Natural killer cell treated with Interleukin-12 subunit alpha and Interleukin-12 subunit beta and Interleukin-15 and Interleukin-18, amount 100 ng/mL, for 72 hours (primary cell): ENCODE data around the gene CDK15. TPM values are rescaled to one million over a fixed set of nuclear protein-coding genes. Genes with fewer than 3 reads are reported as not detected.
A peak's percentile ranks its signal among the peaks of the same experiment; 100 is the strongest.

Experiments used
- ATAC-seq, 2 donors: fragments of 150-1000 bp; cut with Tn5 transposase in 1 of 2; sonication (Bioruptor Pico), chemical (Tn5 transposase) in 1 of 2; 2 replicates each; pipeline ENCODE4 v1.10.0; 2021
- DNase-seq: peaks from one replicate; pipeline ENCODE4 v3.0.0; 2022; ENCODE audit warnings: low spot score
- H3K27ac Mint-ChIP-seq, 2 donors: 1 replicate in 1 of 2; 2 replicates in 1 of 2; pipeline ENCODE4 v1.8.0; 2022; ENCODE audit warnings: mixed read lengths in 2 of 2, mild to moderate bottlenecking in 1 of 2, moderate library complexity in 1 of 2
- H3K27me3 Mint-ChIP-seq, 2 donors: 1 replicate in 1 of 2; 2 replicates in 1 of 2; pipeline ENCODE4 v1.8.0; 2022; ENCODE audit warnings: mixed read lengths in 2 of 2
- H3K36me3 Mint-ChIP-seq: one replicate; pipeline ENCODE4 v1.8.0; 2022; ENCODE audit warnings: mixed read lengths
- H3K4me1 Mint-ChIP-seq, 2 donors: 1 replicate in 1 of 2; 2 replicates in 1 of 2; pipeline ENCODE4 v1.8.0; 2022; ENCODE audit warnings: low read depth in 2 of 2, mixed read lengths in 2 of 2, mild to moderate bottlenecking in 1 of 2
- H3K4me3 Mint-ChIP-seq: one replicate; pipeline ENCODE4 v1.8.0; 2022; ENCODE audit warnings: mixed read lengths
- H3K9me3 Mint-ChIP-seq: 2 replicates; pipeline ENCODE4 v1.8.0; 2022; ENCODE audit warnings: mixed read lengths
- total RNA-seq, 2 donors: library from RNA; stranded (reverse); gene quantifications; one replicate each; pipeline ENCODE4 v1.2.3, GENCODE V29; 2022

The CDK15 gene
- total RNA-seq, 2 donors from 2014 or later: not detected

DNA sequence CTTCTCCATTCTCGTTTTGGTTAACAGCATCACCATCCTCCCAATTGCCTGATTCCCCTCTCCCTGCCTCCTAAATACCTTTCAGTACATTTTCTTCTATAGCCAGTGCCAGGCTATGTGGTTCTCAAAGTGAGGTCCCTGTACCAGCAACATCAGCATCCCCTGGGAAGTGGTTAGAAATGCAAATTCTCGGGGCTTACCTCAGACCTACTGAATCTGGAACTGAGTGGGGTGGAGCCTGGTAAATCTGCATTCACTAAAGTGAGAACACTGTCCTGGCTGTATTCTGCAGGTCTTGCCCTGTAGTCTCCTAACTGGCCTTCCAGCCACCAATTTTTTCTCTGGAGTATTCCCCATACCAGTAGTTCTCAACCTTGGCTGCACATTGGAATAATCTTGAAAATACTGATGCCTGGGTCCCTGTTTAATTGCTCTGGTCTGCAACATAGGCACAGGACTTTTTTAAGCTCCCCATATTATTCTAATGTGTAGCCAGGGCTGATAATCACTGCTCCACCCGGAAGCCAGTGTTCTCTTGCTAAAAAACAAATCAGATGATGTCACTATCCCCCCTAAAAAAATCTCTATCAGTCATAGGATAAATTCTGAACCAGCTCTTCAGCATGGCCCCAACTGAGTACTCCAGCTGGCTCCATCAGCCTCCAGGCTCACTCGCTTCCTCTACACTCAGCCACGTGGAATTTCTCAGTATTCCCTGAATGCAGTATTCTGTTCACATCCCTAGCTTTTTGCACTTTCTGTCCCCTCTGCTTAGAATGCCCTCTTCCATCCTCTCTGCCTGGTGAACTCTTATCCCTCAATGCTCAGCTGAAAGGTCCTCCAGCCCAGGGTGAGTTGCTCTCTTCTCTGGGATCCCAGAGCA is 98.4 kb downstream of the CDK15 start:
- peak in 1 of 2 donors; percentile 60 for ATAC-seq
- no peaks in the 10 kb centered on the region for H3K9me3 Mint-ChIP-seq
- DNase-seq: no peak
- peaks cover 3 to 17% of the 10 kb centered on the region in 2 donors for H3K4me1 Mint-ChIP-seq
- no peaks in the 10 kb centered on the region for H3K36me3 Mint-ChIP-seq
- no peak overlapping the region for H3K27ac Mint-ChIP-seq
- peaks cover 18 to 23% of the 10 kb centered on the region in 2 donors for H3K27me3 Mint-ChIP-seq
- H3K4me3 Mint-ChIP-seq: no peak overlapping the region

DNA sequence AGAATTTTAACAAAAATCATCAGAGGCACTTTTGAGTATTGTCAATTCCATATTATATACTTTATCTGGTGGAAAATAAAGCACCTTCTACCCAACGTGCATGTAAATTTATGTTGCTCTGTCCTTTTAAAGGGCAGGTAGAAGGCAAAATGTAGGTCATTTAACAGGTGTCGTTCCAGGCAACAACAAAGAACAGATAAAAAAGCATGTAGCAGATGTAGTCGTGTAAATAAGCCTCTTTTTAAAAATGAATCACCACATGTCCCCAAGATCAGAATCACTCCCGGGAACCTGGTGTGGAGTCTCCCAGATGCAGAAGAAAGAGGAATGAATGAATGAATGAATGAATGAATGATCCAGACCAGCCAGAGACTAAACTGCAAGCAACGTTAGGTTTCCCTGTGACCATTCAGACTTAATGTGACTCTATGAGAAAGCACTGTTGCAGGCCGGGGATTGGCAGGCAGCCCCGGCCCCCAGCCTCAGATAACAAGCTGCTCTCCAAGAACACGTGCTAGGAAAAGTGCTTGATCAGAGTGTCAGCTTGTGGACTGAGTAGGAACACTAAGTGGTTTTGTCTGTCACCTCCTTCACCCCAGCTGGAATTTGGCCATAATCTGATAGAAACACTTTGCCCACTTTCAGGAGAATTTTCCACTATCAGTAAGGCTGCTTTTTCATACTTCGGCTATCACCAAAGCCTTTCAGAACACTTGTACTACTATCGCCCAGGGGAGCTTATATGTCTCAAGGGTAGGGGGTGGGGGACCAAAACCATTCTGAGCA is 100.6 kb downstream of the CDK15 start:
- H3K9me3 Mint-ChIP-seq: no peaks in the 10 kb centered on the region
- DNase-seq: no peak
- ATAC-seq: no peak
- no peaks in the 10 kb centered on the region for H3K36me3 Mint-ChIP-seq
- no peak overlapping the region for H3K27ac Mint-ChIP-seq
- no peak overlapping the region for H3K4me3 Mint-ChIP-seq
- H3K27me3 Mint-ChIP-seq: peaks cover 14 to 15% of the 10 kb centered on the region in 2 donors
- H3K4me1 Mint-ChIP-seq: peaks cover 9 to 13% of the 10 kb centered on the region in 2 donors

- no peaks in the 10 kb centered on the region for H3K36me3 Mint-ChIP-seq
- ATAC-seq (no peak), DNase-seq (no peak)
- peaks cover 9 to 13% of the 10 kb centered on the region in 2 donors for H3K4me1 Mint-ChIP-seq
- H3K4me3 Mint-ChIP-seq: no peak overlapping the region
- H3K27me3 Mint-ChIP-seq: peaks cover 14 to 15% of the 10 kb centered on the region in 2 donors
- no peak overlapping the region for H3K27ac Mint-ChIP-seq
- H3K9me3 Mint-ChIP-seq: no peaks in the 10 kb centered on the region
Measured at GRCh38 chr2:201907563-201907881, 101.2 kb downstream of the CDK15 start.

- Mint-ChIP-seq H3K27me3 (peaks cover 14 to 15% of the 10 kb centered on the region in 2 donors), H3K9me3 (no peaks in the 10 kb centered on the region), H3K27ac (no peak overlapping the region), H3K4me1 (peaks cover 9 to 13% of the 10 kb centered on the region in 2 donors), H3K4me3 (no peak overlapping the region), H3K36me3 (no peaks in the 10 kb centered on the region)
- DNase-seq: no peak
- no peak for ATAC-seq
Measured at GRCh38 chr2:201908901-201909300, 102.6 kb downstream of the CDK15 start.

DNA sequence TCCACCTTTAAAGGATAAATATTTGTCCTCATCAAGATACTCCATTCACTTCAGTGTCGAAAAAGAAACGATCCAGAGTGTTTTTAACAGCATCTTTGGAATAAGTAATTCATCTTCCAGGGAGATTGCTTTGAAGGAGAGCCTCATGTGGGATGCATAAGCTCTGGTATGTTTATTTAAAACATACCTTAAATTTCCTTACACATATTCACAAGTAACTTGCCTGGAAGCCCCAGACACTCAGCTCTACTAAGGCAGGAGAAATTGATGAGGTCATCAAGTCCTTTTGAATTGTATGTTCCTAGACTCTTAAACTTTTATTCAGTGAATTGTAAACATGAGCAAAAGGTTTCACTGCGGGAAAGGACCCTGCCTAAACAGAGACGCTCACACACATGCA is 103.0 kb downstream of the CDK15 start:
- Mint-ChIP-seq H3K36me3 (no peaks in the 10 kb centered on the region), H3K27ac (no peak overlapping the region), H3K4me3 (no peak overlapping the region), H3K27me3 (peaks cover 12 to 13% of the 10 kb centered on the region in 2 donors), H3K4me1 (peaks cover 9 to 11% of the 10 kb centered on the region in 2 donors), H3K9me3 (no peaks in the 10 kb centered on the region)
- DNase-seq (no peak), ATAC-seq (no peak)

DNA sequence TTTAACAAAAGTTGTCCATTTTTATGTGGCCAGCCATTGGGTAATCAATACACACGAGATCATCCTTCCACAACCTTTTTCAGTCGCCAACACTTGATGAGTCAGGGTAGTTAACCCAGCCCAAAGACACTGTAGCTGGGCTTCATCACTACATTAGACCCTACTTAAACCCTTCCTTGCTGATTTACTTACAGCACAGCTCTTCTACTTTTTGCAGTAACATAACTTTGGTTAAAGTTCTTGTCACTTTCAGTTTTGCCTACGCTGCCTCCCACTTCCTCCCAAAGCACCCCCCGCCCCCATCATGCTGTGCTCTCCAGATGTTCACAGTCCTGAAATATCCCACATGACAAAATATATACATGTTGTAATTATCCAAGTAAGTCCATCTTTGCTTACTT is 103.6 kb downstream of the CDK15 start:
- DNase-seq: no peak
- no peak overlapping the region for H3K27ac Mint-ChIP-seq
- no peaks in the 10 kb centered on the region for H3K9me3 Mint-ChIP-seq
- H3K4me1 Mint-ChIP-seq: peaks cover 8 to 9% of the 10 kb centered on the region in 2 donors
- peak overlapping the region; percentile 62 for H3K4me3 Mint-ChIP-seq
- H3K27me3 Mint-ChIP-seq: peaks cover 6 to 10% of the 10 kb centered on the region in 2 donors
- no peaks in the 10 kb centered on the region for H3K36me3 Mint-ChIP-seq
- ATAC-seq: peak; percentile 56 to 58

DNA sequence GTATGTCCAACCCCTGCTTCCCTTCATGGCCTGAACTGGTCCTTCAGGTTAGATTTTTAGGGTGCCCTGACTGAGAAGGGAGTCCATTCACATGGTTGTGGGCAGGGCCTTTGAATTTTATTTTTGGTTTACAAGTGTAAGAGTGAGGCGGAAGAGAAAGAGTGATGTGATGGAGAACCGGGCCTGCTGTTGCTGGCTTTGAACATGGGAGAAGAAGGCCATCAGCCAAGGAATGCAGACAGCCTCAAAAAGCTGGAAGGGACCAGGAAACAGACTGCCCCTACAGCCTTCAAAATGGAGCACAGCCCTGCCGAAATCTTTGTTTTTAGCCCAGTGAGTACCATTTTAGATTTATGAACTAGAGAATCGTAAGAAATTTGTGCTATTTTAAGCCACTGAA is 105.0 kb downstream of the CDK15 start:
- no peak for DNase-seq
- peaks cover 0 to 7% of the 10 kb centered on the region in 2 donors for H3K27me3 Mint-ChIP-seq
- H3K4me3 Mint-ChIP-seq: no peak overlapping the region
- no peak for ATAC-seq
- H3K27ac Mint-ChIP-seq: no peak overlapping the region
- H3K4me1 Mint-ChIP-seq: peaks cover 7 to 9% of the 10 kb centered on the region in 2 donors
- no peaks in the 10 kb centered on the region for H3K36me3 Mint-ChIP-seq
- H3K9me3 Mint-ChIP-seq: no peaks in the 10 kb centered on the region

DNA sequence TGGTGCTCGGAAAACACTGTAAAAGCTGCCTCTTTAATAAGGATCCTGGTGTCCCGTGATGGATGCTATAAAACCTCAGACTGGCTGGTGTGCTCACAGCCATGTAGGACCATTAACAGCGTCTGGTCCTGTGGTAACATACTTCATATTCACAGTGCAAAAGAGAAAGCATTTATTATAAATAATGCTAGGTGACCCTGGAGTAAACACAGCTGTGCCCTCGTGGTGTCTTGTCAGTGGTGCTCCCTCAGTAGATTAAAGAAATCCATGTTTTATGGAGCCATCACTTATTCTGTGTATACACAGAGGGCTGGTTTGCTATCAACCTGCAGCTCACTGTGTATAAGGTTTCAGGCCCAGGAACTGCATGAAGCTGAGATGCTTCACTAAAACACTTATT is 106.9 kb downstream of the CDK15 start:
- no peaks in the 10 kb centered on the region for H3K9me3 Mint-ChIP-seq
- no peak for ATAC-seq

GRCh38 chr2:201915446-201915845 is 109.1 kb downstream of the CDK15 start:
- no peaks in the 10 kb centered on the region for H3K36me3 Mint-ChIP-seq
- H3K4me3 Mint-ChIP-seq: no peak overlapping the region
- no peaks in the 10 kb centered on the region for H3K9me3 Mint-ChIP-seq
- H3K4me1 Mint-ChIP-seq: no peaks in the 10 kb centered on the region
- H3K27me3 Mint-ChIP-seq: peaks cover 0 to 7% of the 10 kb centered on the region in 2 donors
- no peak for DNase-seq
- no peak overlapping the region for H3K27ac Mint-ChIP-seq
- no peak for ATAC-seq

More for the DNA sequence above, 106.9 kb downstream of the CDK15 start:
- DNase-seq: no peak
- Mint-ChIP-seq H3K36me3 (no peaks in the 10 kb centered on the region), H3K27ac (no peak overlapping the region), H3K4me3 (no peak overlapping the region), H3K4me1 (peaks cover 7 to 9% of the 10 kb centered on the region in 2 donors), H3K27me3 (peaks cover 0 to 4% of the 10 kb centered on the region in 2 donors)

DNA sequence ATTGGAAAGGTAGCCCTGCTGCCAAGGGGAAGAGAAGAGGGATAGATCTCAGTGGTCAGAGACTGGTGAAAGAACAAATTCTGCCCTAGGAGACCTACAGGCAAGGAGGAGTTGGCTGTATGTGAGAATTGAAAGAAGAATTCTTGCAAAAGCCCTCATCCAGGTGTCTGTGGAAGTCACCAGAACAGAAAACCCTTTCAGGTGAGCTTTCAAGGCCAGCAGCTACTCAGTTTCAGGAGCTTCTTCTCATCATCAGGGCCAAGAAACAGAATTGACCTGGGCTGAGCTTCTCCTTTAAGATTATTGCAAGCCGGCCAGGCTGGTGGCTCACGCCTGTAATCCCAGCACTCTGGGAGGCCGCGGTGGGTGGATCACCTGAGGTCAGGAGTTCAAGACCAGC is 110.2 kb downstream of the CDK15 start:
- Mint-ChIP-seq H3K9me3 (no peaks in the 10 kb centered on the region), H3K4me1 (no peaks in the 10 kb centered on the region), H3K27ac (no peak overlapping the region), H3K27me3 (peaks cover 2 to 17% of the 10 kb centered on the region in 2 donors), H3K4me3 (no peak overlapping the region), H3K36me3 (no peaks in the 10 kb centered on the region)
- DNase-seq (no peak), ATAC-seq (no peak)

GRCh38 chr2:201918616-201919307 is 112.4 kb downstream of the CDK15 start:
- no peaks in the 10 kb centered on the region for H3K4me1 Mint-ChIP-seq
- H3K36me3 Mint-ChIP-seq: no peaks in the 10 kb centered on the region
- no peak for ATAC-seq
- no peak for DNase-seq
- no peak overlapping the region for H3K4me3 Mint-ChIP-seq
- H3K9me3 Mint-ChIP-seq: no peaks in the 10 kb centered on the region
- no peak overlapping the region for H3K27ac Mint-ChIP-seq
- H3K27me3 Mint-ChIP-seq: peaks cover 6 to 25% of the 10 kb centered on the region in 2 donors

- no peak overlapping the region for H3K27ac Mint-ChIP-seq
- H3K4me1 Mint-ChIP-seq: no peaks in the 10 kb centered on the region
- DNase-seq (no peak), ATAC-seq (no peak)
- H3K27me3 Mint-ChIP-seq: peaks cover 6 to 25% of the 10 kb centered on the region in 2 donors
- no peak overlapping the region for H3K4me3 Mint-ChIP-seq
- no peaks in the 10 kb centered on the region for H3K9me3 Mint-ChIP-seq
- H3K36me3 Mint-ChIP-seq: no peaks in the 10 kb centered on the region
Measured at GRCh38 chr2:201919308-201919634, 112.9 kb downstream of the CDK15 start.

- no peaks in the 10 kb centered on the region for H3K36me3 Mint-ChIP-seq
- H3K27me3 Mint-ChIP-seq: peaks cover 22 to 34% of the 10 kb centered on the region in 2 donors
- DNase-seq (no peak), ATAC-seq (peak in 1 of 2 donors; percentile 11)
- no peaks in the 10 kb centered on the region for H3K4me1 Mint-ChIP-seq
- no peaks in the 10 kb centered on the region for H3K9me3 Mint-ChIP-seq
- no peak overlapping the region for H3K4me3 Mint-ChIP-seq
- H3K27ac Mint-ChIP-seq: no peak overlapping the region
Measured at GRCh38 chr2:201923436-201924328, 117.3 kb downstream of the CDK15 start.
